ENCODE results near the gene KLK12.

Gene KLK12

GRCh38 chr19:51012661-51013190 is 22.1 kb downstream of the KLK12 start:
- H3K36me3 ChIP-seq (ENCODE audit: control insufficient read depth in 1 of 2, insufficient read depth in 2 of 2, low read length in 2 of 2): no peaks in the 10 kb centered on the region
- H3K27ac ChIP-seq (ENCODE audit: low read length): no peak overlapping the region
- H3K9me3 ChIP-seq (ENCODE audit: control insufficient read depth in 1 of 2, low read length in 2 of 2): no peaks in the 10 kb centered on the region
- H3K4me3 ChIP-seq (ENCODE audit: low read depth in 1 of 2, low read length in 2 of 2): no peak overlapping the region
- H3K4me1 ChIP-seq (ENCODE audit: control insufficient read depth in 1 of 2, insufficient read depth in 2 of 2, low read length in 2 of 2): peaks cover 0 to 8% of the 10 kb centered on the region in 2 donors
- peaks cover 7% of the 10 kb centered on the region for H3K27me3 ChIP-seq (ENCODE audit: low read depth, low read length)

- H3K27me3 ChIP-seq (ENCODE audit: low read depth, low read length): peaks cover 7% of the 10 kb centered on the region
Measured at GRCh38 chr19:51010066-51010795, 24.6 kb downstream of the KLK12 start.

GRCh38 chr19:51009061-51009891 is 25.5 kb downstream of the KLK12 start:
- H3K36me3 ChIP-seq (ENCODE audit: control insufficient read depth in 1 of 2, insufficient read depth in 2 of 2, low read length in 2 of 2): no peaks in the 10 kb centered on the region
- H3K4me1 ChIP-seq (ENCODE audit: control insufficient read depth in 1 of 2, insufficient read depth in 2 of 2, low read length in 2 of 2): no peaks in the 10 kb centered on the region
- H3K4me3 ChIP-seq (ENCODE audit: low read depth in 1 of 2, low read length in 2 of 2): no peak overlapping the region
- peaks cover under 1% of the 10 kb centered on the region for H3K27me3 ChIP-seq (ENCODE audit: low read depth, low read length)
- no peak overlapping the region for H3K27ac ChIP-seq (ENCODE audit: low read length)
- no peaks in the 10 kb centered on the region for H3K9me3 ChIP-seq (ENCODE audit: control insufficient read depth in 1 of 2, low read length in 2 of 2)

More at GRCh38 chr19:51010066-51010795, 24.6 kb downstream of the KLK12 start:
- H3K9me3 ChIP-seq (ENCODE audit: control insufficient read depth in 1 of 2, low read length in 2 of 2): no peaks in the 10 kb centered on the region
- no peak overlapping the region for H3K4me3 ChIP-seq (ENCODE audit: low read depth in 1 of 2, low read length in 2 of 2)
- H3K27ac ChIP-seq (ENCODE audit: low read length): no peak overlapping the region
- H3K4me1 ChIP-seq (ENCODE audit: control insufficient read depth in 1 of 2, insufficient read depth in 2 of 2, low read length in 2 of 2): no peaks in the 10 kb centered on the region
- H3K36me3 ChIP-seq (ENCODE audit: control insufficient read depth in 1 of 2, insufficient read depth in 2 of 2, low read length in 2 of 2): no peaks in the 10 kb centered on the region

- Histone ChIP-seq H3K4me1 (ENCODE audit: control insufficient read depth in 1 of 2, insufficient read depth in 2 of 2, low read length in 2 of 2) (no peaks in the 10 kb centered on the region), H3K27me3 (ENCODE audit: low read depth, low read length) (no peaks in the 10 kb centered on the region), H3K9me3 (ENCODE audit: control insufficient read depth in 1 of 2, low read length in 2 of 2) (no peaks in the 10 kb centered on the region), H3K36me3 (ENCODE audit: control insufficient read depth in 1 of 2, insufficient read depth in 2 of 2, low read length in 2 of 2) (no peaks in the 10 kb centered on the region), H3K4me3 (ENCODE audit: low read depth in 1 of 2, low read length in 2 of 2) (no peak overlapping the region), H3K27ac (ENCODE audit: low read length) (no peak overlapping the region)
Measured at GRCh38 chr19:51007488-51007887, 27.3 kb downstream of the KLK12 start.

- Histone ChIP-seq H3K27ac (ENCODE audit: low read length) (no peak overlapping the region), H3K9me3 (ENCODE audit: control insufficient read depth in 1 of 2, low read length in 2 of 2) (no peaks in the 10 kb centered on the region), H3K27me3 (ENCODE audit: low read depth, low read length) (peaks cover 3% of the 10 kb centered on the region), H3K36me3 (ENCODE audit: control insufficient read depth in 1 of 2, insufficient read depth in 2 of 2, low read length in 2 of 2) (no peaks in the 10 kb centered on the region), H3K4me3 (ENCODE audit: low read depth in 1 of 2, low read length in 2 of 2) (no peak overlapping the region), H3K4me1 (ENCODE audit: control insufficient read depth in 1 of 2, insufficient read depth in 2 of 2, low read length in 2 of 2) (no peaks in the 10 kb centered on the region)
Measured at GRCh38 chr19:51006406-51006805, 28.4 kb downstream of the KLK12 start.

GRCh38 chr19:51005248-51005647 is 29.6 kb downstream of the KLK12 start:
- Histone ChIP-seq H3K9me3 (ENCODE audit: control insufficient read depth in 1 of 2, low read length in 2 of 2) (no peaks in the 10 kb centered on the region), H3K27ac (ENCODE audit: low read length) (no peak overlapping the region), H3K4me3 (ENCODE audit: low read depth in 1 of 2, low read length in 2 of 2) (no peak overlapping the region), H3K4me1 (ENCODE audit: control insufficient read depth in 1 of 2, insufficient read depth in 2 of 2, low read length in 2 of 2) (no peaks in the 10 kb centered on the region), H3K36me3 (ENCODE audit: control insufficient read depth in 1 of 2, insufficient read depth in 2 of 2, low read length in 2 of 2) (no peaks in the 10 kb centered on the region), H3K27me3 (ENCODE audit: low read depth, low read length) (peaks cover 7% of the 10 kb centered on the region)

GRCh38 chr19:51003316-51003715 is 31.5 kb downstream of the KLK12 start:
- no peaks in the 10 kb centered on the region for H3K9me3 ChIP-seq (ENCODE audit: control insufficient read depth in 1 of 2, low read length in 2 of 2)
- H3K4me3 ChIP-seq (ENCODE audit: low read depth in 1 of 2, low read length in 2 of 2): no peak overlapping the region
- no peaks in the 10 kb centered on the region for H3K4me1 ChIP-seq (ENCODE audit: control insufficient read depth in 1 of 2, insufficient read depth in 2 of 2, low read length in 2 of 2)
- H3K27ac ChIP-seq (ENCODE audit: low read length): no peak overlapping the region
- peaks cover 7% of the 10 kb centered on the region for H3K27me3 ChIP-seq (ENCODE audit: low read depth, low read length)
- no peaks in the 10 kb centered on the region for H3K36me3 ChIP-seq (ENCODE audit: control insufficient read depth in 1 of 2, insufficient read depth in 2 of 2, low read length in 2 of 2)

GRCh38 chr19:51002542-51003311 is 32.1 kb downstream of the KLK12 start:
- no peak overlapping the region for H3K27ac ChIP-seq (ENCODE audit: low read length)
- no peaks in the 10 kb centered on the region for H3K9me3 ChIP-seq (ENCODE audit: control insufficient read depth in 1 of 2, low read length in 2 of 2)
- H3K36me3 ChIP-seq (ENCODE audit: control insufficient read depth in 1 of 2, insufficient read depth in 2 of 2, low read length in 2 of 2): no peaks in the 10 kb centered on the region
- H3K4me1 ChIP-seq (ENCODE audit: control insufficient read depth in 1 of 2, insufficient read depth in 2 of 2, low read length in 2 of 2): no peaks in the 10 kb centered on the region
- H3K27me3 ChIP-seq (ENCODE audit: low read depth, low read length): peaks cover 7% of the 10 kb centered on the region
- no peak overlapping the region for H3K4me3 ChIP-seq (ENCODE audit: low read depth in 1 of 2, low read length in 2 of 2)

GRCh38 chr19:51002089-51002532 is 32.7 kb downstream of the KLK12 start:
- no peaks in the 10 kb centered on the region for H3K36me3 ChIP-seq (ENCODE audit: control insufficient read depth in 1 of 2, insufficient read depth in 2 of 2, low read length in 2 of 2)
- H3K4me1 ChIP-seq (ENCODE audit: control insufficient read depth in 1 of 2, insufficient read depth in 2 of 2, low read length in 2 of 2): no peaks in the 10 kb centered on the region
- H3K4me3 ChIP-seq (ENCODE audit: low read depth in 1 of 2, low read length in 2 of 2): no peak overlapping the region
- no peaks in the 10 kb centered on the region for H3K9me3 ChIP-seq (ENCODE audit: control insufficient read depth in 1 of 2, low read length in 2 of 2)
- H3K27me3 ChIP-seq (ENCODE audit: low read depth, low read length): peaks cover 7% of the 10 kb centered on the region
- H3K27ac ChIP-seq (ENCODE audit: low read length): no peak overlapping the region

- no peak within 1 kb of the TSS for H3K4me3 ChIP-seq (ENCODE audit: low read depth in 1 of 2, low read length in 2 of 2)
- peaks cover 7% of the 10 kb centered on the region for H3K27me3 ChIP-seq (ENCODE audit: low read depth, low read length)
Measured at GRCh38 chr19:51001515-51001914, 33.3 kb downstream of the KLK12 start, which contains the start of gene KLK8. Gene KLK8 (minus strand): TSS chr19:51001604. CDS start chr19:51001167, 437 bp downstream.

GRCh38 chr19:51000981-51001380 is 33.8 kb downstream of the KLK12 start:
- Histone ChIP-seq H3K4me1 (ENCODE audit: control insufficient read depth in 1 of 2, insufficient read depth in 2 of 2, low read length in 2 of 2) (no peaks in the 10 kb centered on the region), H3K4me3 (ENCODE audit: low read depth in 1 of 2, low read length in 2 of 2) (no peak overlapping the region), H3K36me3 (ENCODE audit: control insufficient read depth in 1 of 2, insufficient read depth in 2 of 2, low read length in 2 of 2) (no peaks in the 10 kb centered on the region), H3K27me3 (ENCODE audit: low read depth, low read length) (peaks cover 7% of the 10 kb centered on the region), H3K9me3 (ENCODE audit: control insufficient read depth in 1 of 2, low read length in 2 of 2) (no peaks in the 10 kb centered on the region), H3K27ac (ENCODE audit: low read length) (no peak overlapping the region)

More at GRCh38 chr19:51001515-51001914, 33.3 kb downstream of the KLK12 start, which contains the start of gene KLK8:
- no peaks in the 10 kb centered on the region for H3K36me3 ChIP-seq (ENCODE audit: control insufficient read depth in 1 of 2, insufficient read depth in 2 of 2, low read length in 2 of 2)
- no peaks in the 10 kb centered on the region for H3K4me1 ChIP-seq (ENCODE audit: control insufficient read depth in 1 of 2, insufficient read depth in 2 of 2, low read length in 2 of 2)
- H3K27ac ChIP-seq (ENCODE audit: low read length): no peak within 1 kb of the TSS
- H3K9me3 ChIP-seq (ENCODE audit: control insufficient read depth in 1 of 2, low read length in 2 of 2): no peaks in the 10 kb centered on the region

All from muscle layer of duodenum (tissue), 2 donors.